NK-92 (cell line): ENCODE data around the gene RBM6.
"Not testable (repeated sequence)": the region's sequence is repeated elsewhere in the genome, so short reads cannot be mapped to it uniquely, and the experiment has no call there.

Experiments
- DNase-seq: peaks from one replicate; lab custom pipeline; 2025; ENCODE audit not compliant: unreplicated experiment; lab: John Stamatoyannopoulos, UW

RBM6 gene

GRCh38 chr3:49968346-49968745 is 28.4 kb downstream of the RBM6 start:
- DNase-seq = no peak

GRCh38 chr3:49972656-49973055 is 32.7 kb downstream of the RBM6 start:
- no peak for DNase-seq

- no peak for DNase-seq
These were observed 37.0 kb downstream of the RBM6 start for GRCh38 chr3:49976942-49977341.

GRCh38 chr3:49984394-49984793 is 44.4 kb downstream of the RBM6 start:
- no peak for DNase-seq

GRCh38 chr3:49992326-49992725 is 52.4 kb downstream of the RBM6 start:
- no peak for DNase-seq

GRCh38 chr3:49994476-49994875 is 54.5 kb downstream of the RBM6 start:
- DNase-seq = no peak

GRCh38 chr3:49996016-49996415 is 56.1 kb downstream of the RBM6 start:
- DNase-seq = no peak

- DNase-seq = no peak
These were observed 57.9 kb downstream of the RBM6 start for GRCh38 chr3:49997862-49998261.

GRCh38 chr3:49998326-49998725 is 58.4 kb downstream of the RBM6 start:
- DNase-seq = no peak

GRCh38 chr3:50001511-50001910 is 61.6 kb downstream of the RBM6 start:
- no peak for DNase-seq

GRCh38 chr3:50003216-50003615 is 63.3 kb downstream of the RBM6 start:
- no peak for DNase-seq

GRCh38 chr3:50003824-50004223 is 63.9 kb downstream of the RBM6 start:
- DNase-seq = no peak

- no peak for DNase-seq
These were observed 69.0 kb downstream of the RBM6 start for GRCh38 chr3:50008931-50009330.

GRCh38 chr3:50010959-50011358 is 71.0 kb downstream of the RBM6 start:
- no peak for DNase-seq

GRCh38 chr3:50015918-50016317 is 76.0 kb downstream of the RBM6 start:
- DNase-seq = no peak

- DNase-seq = no peak
These were observed 88.4 kb downstream of the RBM6 start for GRCh38 chr3:50028346-50028745.

- not testable (repeated sequence) for DNase-seq
These were observed 91.3 kb downstream of the RBM6 start for GRCh38 chr3:50031201-50031600.

- no peak for DNase-seq
These were observed 105.0 kb downstream of the RBM6 start for GRCh38 chr3:50044976-50045375.

- DNase-seq = no peak
These were observed 107.5 kb downstream of the RBM6 start for GRCh38 chr3:50047426-50047825.

- DNase-seq = no peak
These were observed 110.4 kb downstream of the RBM6 start for GRCh38 chr3:50050361-50050760.

- DNase-seq = no peak
These were observed 117.8 kb downstream of the RBM6 start for GRCh38 chr3:50057756-50058155.

- DNase-seq = no peak
These were observed 128.2 kb downstream of the RBM6 start for GRCh38 chr3:50068134-50068533.

GRCh38 chr3:50078091-50078490 is 138.1 kb downstream of the RBM6 start:
- DNase-seq = no peak

GRCh38 chr3:50078622-50079021 is 138.7 kb downstream of the RBM6 start:
- DNase-seq = no peak
